ENCODE data around the gene BATF2.

- TF ChIP-seq CTCF (IDR thresholded peaks at IDR 0.05) (no peak), POLR2A (IDR thresholded peaks at IDR 0.05) (no peak)
Observed at GRCh38 chr11:65045061-65045460, 48.3 kb upstream of the BATF2 start.

Measured in tibial nerve (tissue), 3 donors.